Measurements from ENCODE around the gene DDX24. TPM values are rescaled to one million over a fixed set of nuclear protein-coding genes. Genes with fewer than 3 reads are reported as not detected.

Gene DDX24
- total RNA-seq, 1 donor from 2014 or later, result 149 TPM

DNA sequence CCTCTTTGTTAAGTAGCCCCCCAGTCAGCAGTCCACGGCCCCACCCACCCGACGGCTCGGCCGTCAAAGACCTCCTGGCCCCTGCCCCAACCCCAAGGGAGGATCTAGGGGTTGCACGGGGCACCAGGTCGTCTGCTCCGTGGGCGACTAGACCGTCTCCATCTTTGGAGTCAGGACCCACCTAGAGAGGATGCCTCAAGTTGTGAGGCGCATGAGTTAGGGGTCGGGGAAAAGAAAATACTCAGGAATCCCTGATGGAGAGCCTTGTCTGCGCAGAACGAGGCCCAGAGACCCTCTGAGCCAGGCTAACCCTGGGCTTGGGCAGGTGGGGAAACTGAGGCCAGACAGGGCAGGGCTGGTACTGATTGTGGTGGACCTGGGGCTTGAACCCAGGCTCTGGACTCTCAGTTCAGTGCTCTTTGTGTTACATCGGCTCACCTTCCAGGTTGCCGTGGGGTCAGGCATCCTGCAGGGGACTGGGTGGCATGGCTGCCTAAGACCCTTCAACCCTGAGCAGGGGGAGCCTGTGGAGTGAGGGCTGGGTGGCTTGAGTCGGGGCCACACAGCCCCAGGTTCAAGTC, 54.0 kb downstream of the DDX24 start:
- no peaks in the 10 kb centered on the region for H3K27me3 Mint-ChIP-seq (ENCODE audit: low read depth)
- no peaks in the 10 kb centered on the region for H3K36me3 Mint-ChIP-seq (ENCODE audit: low read depth)
- H3K27ac Mint-ChIP-seq (ENCODE audit: unreplicated experiment), result no peak overlapping the region
- peak overlapping the region; percentile 51 for H3K4me3 Mint-ChIP-seq (ENCODE audit: unreplicated experiment)
- DNase-seq (ENCODE audit: low spot score), result no peak
- H3K9me3 Mint-ChIP-seq (ENCODE audit: low read depth), result no peaks in the 10 kb centered on the region
- peaks cover 6% of the 10 kb centered on the region for H3K4me1 Mint-ChIP-seq (ENCODE audit: low read depth)
- TF ChIP-seq, protein P1, sequence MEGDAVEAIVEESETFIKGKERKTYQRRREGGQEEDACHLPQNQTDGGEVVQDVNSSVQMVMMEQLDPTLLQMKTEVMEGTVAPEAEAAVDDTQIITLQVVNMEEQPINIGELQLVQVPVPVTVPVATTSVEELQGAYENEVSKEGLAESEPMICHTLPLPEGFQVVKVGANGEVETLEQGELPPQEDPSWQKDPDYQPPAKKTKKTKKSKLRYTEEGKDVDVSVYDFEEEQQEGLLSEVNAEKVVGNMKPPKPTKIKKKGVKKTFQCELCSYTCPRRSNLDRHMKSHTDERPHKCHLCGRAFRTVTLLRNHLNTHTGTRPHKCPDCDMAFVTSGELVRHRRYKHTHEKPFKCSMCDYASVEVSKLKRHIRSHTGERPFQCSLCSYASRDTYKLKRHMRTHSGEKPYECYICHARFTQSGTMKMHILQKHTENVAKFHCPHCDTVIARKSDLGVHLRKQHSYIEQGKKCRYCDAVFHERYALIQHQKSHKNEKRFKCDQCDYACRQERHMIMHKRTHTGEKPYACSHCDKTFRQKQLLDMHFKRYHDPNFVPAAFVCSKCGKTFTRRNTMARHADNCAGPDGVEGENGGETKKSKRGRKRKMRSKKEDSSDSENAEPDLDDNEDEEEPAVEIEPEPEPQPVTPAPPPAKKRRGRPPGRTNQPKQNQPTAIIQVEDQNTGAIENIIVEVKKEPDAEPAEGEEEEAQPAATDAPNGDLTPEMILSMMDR (IDR thresholded peaks at IDR 0.05), result no peak

DNA sequence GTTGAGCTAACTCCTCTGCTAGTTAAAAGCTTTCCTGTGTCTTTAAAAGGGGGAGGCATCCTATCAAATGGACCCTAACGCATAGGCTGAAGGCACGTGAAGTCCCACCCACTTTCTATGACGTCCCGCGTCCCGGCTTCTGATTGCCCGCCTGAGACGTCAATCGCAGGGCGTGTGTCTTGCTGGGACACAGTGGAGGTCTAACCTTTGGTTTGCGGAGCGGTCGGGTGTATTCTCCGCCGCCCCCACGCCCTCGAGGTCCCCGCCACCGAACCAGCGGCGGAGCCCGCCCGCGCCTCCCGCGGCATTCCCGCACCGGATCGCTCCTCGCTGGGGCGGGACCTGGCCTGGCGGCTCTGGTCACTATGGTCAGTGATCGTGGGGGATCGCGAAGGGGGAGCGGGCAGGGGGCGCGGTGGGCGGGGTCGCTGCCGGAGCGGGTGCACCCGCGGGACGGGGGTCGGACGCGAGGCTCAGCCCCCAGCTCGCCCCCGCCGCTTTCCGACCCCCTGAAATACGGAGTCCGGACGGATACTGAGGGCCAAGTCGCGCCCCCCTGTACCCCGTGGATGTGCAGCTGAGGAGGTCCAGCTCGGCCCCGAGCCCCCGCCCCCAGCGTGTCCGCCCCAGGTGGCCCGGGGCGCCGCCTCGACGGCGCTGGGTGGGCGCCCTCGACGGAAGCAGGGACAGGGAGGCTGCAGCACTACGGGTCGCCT, 54.7 kb downstream of the DDX24 start, which contains the start of gene OTUB2:
Gene OTUB2 (plus strand): TSS at position 168 of the 716 bp plus-strand sequence. CDS start 198 bp downstream, at position 366.
- Mint-ChIP-seq H3K36me3 (ENCODE audit: low read depth) (no peaks in the 10 kb centered on the region), H3K9me3 (ENCODE audit: low read depth) (no peaks in the 10 kb centered on the region), H3K4me1 (ENCODE audit: low read depth) (peaks cover 10% of the 10 kb centered on the region), H3K27ac (ENCODE audit: unreplicated experiment) (no peak within 1 kb of the TSS), H3K27me3 (ENCODE audit: low read depth) (no peaks in the 10 kb centered on the region), H3K4me3 (ENCODE audit: unreplicated experiment) (peak within 1 kb of the TSS; percentile 67)
- TF ChIP-seq, protein P1 (IDR thresholded peaks at IDR 0.05), result no peak
- no peak for DNase-seq (ENCODE audit: low spot score)

DNA sequence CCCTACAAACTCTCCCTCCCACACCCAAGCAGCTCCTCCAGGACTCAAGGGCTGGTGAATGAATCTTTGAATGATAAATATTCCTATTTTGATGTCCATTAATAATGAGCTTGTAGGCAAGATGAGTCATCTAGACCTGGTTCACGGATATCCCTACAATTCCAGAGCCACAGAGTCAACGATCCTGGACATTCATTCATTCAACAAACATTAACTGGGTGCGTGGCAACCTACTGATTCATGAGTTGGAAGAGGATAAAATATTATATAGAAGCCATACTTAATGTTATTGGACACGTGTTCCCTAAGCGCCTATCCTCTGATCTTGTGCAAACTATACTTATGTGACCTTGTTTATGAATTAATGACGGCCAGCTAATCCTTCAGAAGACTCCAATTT, 55.3 kb downstream of the DDX24 start:
- Mint-ChIP-seq H3K36me3 (ENCODE audit: low read depth) (no peaks in the 10 kb centered on the region), H3K4me3 (ENCODE audit: unreplicated experiment) (peak overlapping the region; percentile 67), H3K27me3 (ENCODE audit: low read depth) (no peaks in the 10 kb centered on the region), H3K9me3 (ENCODE audit: low read depth) (no peaks in the 10 kb centered on the region), H3K27ac (ENCODE audit: unreplicated experiment) (no peak overlapping the region), H3K4me1 (ENCODE audit: low read depth) (peaks cover 13% of the 10 kb centered on the region)
- TF ChIP-seq, protein P1 (IDR thresholded peaks at IDR 0.05), result no peak
- no peak for DNase-seq (ENCODE audit: low spot score)

DNA sequence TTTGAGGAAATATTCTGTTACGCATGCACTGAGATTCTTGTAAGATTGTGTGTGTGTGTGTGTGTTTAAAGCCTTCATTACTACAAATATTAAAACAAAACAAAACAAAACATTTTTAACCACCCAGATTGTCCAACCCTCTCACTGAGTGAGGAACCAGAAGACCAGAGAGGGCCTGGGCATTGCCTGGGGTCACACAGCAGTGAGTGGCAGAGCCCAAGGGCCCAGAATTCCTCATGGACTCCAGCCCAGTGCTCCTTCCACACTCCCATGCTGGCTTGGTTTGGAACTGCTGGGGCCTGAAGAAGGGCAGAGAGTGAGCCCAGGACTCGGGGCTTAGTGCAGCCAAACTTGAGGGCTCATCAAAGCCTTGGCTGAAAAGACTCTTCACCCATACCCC, 56.5 kb downstream of the DDX24 start:
- Mint-ChIP-seq H3K9me3 (ENCODE audit: low read depth) (no peaks in the 10 kb centered on the region), H3K36me3 (ENCODE audit: low read depth) (no peaks in the 10 kb centered on the region), H3K27ac (ENCODE audit: unreplicated experiment) (no peak overlapping the region), H3K4me1 (ENCODE audit: low read depth) (peaks cover 13% of the 10 kb centered on the region), H3K4me3 (ENCODE audit: unreplicated experiment) (no peak overlapping the region), H3K27me3 (ENCODE audit: low read depth) (peaks cover 4% of the 10 kb centered on the region)
- TF ChIP-seq, protein P1 (IDR thresholded peaks at IDR 0.05), result no peak
- DNase-seq (ENCODE audit: low spot score), result no peak

DNA sequence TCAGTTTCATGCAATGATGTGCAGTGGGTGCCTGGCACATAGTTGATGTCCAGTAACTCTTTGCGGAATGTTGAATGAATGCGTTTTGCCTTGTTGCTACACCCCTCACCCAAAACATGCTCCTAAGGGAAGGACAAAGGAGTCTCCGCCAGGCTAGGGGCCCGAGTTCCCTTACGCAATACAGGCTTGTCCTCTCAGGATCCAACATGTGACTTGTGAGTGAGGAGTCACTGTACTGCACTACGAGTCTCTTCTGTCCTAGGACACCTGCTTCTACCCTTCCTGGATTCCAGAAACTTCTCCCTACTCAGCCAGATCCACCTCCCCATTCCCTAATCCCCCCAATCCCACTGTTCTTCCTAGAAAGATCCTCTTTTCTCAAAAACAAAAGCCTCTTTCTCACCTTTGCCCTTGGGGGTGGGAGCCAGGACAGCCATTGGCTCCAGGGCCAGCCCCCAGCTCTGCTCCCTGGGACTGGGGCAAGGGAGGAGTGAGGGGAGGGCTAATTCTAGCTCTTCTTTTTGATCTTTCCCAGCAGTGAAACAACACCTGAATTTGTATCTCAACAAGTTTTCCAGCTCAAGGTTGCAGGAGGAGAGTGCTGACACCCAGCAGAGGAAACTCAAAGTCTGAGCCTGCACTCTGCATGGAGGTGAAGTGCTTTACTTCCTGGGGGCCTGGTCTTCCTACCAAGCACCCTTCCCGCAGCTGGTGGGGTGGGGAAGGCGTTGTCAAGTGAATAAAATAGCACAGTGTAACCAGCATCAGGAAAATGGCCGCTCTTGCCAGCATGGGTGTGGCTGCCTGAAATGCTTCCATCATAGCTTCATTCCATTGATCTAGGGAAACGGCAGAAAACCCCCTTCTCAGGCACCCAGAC, 58.2 kb downstream of the DDX24 start:
- DNase-seq (ENCODE audit: low spot score), result no peak
- no peak overlapping the region for H3K4me3 Mint-ChIP-seq (ENCODE audit: unreplicated experiment)
- TF ChIP-seq, protein P1 (IDR thresholded peaks at IDR 0.05), result no peak
- no peak overlapping the region for H3K27ac Mint-ChIP-seq (ENCODE audit: unreplicated experiment)
- no peaks in the 10 kb centered on the region for H3K9me3 Mint-ChIP-seq (ENCODE audit: low read depth)
- peaks cover 13% of the 10 kb centered on the region for H3K4me1 Mint-ChIP-seq (ENCODE audit: low read depth)
- no peaks in the 10 kb centered on the region for H3K36me3 Mint-ChIP-seq (ENCODE audit: low read depth)
- H3K27me3 Mint-ChIP-seq (ENCODE audit: low read depth), result peaks cover 6% of the 10 kb centered on the region

All from chondrocyte (in vitro differentiated cells).